ENCODE results near the gene FNDC11.

The FNDC11 gene

DNA sequence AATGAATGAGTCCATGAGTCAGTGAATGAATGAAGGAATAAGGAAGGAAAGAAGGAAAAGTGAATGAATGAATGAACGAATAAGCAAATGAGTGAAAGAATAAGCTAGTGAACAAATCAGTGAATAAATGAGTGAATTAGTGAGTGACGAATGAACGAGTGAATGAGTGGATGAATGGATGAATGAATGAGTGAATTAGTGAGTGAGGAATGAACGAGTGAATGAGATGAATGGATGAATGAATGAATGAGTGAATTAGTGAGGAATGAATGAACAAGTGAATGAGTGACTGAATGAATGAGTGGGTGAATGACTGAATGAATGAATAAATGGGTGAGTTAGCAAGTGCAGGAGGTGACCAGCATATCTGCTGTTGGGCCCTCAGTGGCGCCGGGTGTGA is 10.2 kb upstream of the FNDC11 start:
- no peak overlapping the region for H3K4me2 ChIP-seq (ENCODE audit: low read length)
- no peaks in the 10 kb centered on the region for H3K36me3 ChIP-seq (ENCODE audit: insufficient read depth, low read length)
- H3K4me1 ChIP-seq (ENCODE audit: control insufficient read depth, insufficient read depth, low read length) = peaks cover 9% of the 10 kb centered on the region
- H3K27me3 ChIP-seq (ENCODE audit: control insufficient read depth, insufficient read depth, low read length) = peaks cover 39% of the 10 kb centered on the region
- H3K9me3 ChIP-seq (replicated peaks; ENCODE audit: low read length) = no peaks in the 10 kb centered on the region
- no peak overlapping the region for H3K4me3 ChIP-seq (ENCODE audit: low read length)
- H3K9ac ChIP-seq (ENCODE audit: low read depth, low read length) = no peak overlapping the region

DNA sequence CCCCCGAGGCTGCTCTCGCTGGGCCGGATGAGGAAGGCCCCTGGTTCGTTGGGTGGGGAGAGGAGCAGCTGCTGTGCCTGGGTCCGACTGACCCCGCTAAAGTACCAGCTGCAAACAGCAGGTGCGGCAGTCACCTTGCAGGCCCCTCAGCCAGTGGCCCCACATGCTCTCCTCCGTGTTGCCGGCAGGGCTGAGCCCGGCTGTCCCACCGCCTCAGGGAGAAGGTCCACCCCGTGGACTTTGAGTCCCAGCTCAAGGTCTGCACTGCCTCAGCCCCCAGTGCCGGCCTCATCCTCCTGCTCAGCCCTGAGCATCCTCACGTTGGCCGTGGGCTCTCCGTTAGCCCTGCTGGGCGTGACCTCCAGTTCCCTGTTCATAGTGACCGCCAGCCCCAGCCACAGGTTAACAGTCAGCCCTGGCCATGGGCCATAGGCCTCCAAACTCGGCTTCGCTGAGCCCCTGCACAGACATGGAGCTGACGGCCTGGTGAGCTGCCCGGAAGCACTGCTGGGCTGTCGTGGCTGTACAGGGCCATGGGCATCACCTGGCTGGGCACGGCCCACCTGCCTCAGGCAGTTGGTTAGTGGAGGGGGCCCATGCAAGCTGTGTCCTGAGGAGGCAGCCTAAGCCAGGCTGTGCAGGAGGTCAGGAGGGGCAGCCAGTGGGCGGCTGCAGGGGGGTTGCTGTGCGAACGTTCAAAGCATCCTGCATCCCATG is 9.6 kb upstream of the FNDC11 start:
- no peaks in the 10 kb centered on the region for H3K36me3 ChIP-seq (ENCODE audit: insufficient read depth, low read length)
- H3K9ac ChIP-seq (ENCODE audit: low read depth, low read length) = no peak overlapping the region
- H3K4me1 ChIP-seq (ENCODE audit: control insufficient read depth, insufficient read depth, low read length) = peaks cover 9% of the 10 kb centered on the region
- H3K4me3 ChIP-seq (ENCODE audit: low read length) = no peak overlapping the region
- H3K27me3 ChIP-seq (ENCODE audit: control insufficient read depth, insufficient read depth, low read length) = peaks cover 41% of the 10 kb centered on the region
- H3K4me2 ChIP-seq (ENCODE audit: low read length) = no peak overlapping the region
- no peaks in the 10 kb centered on the region for H3K9me3 ChIP-seq (replicated peaks; ENCODE audit: low read length)

DNA sequence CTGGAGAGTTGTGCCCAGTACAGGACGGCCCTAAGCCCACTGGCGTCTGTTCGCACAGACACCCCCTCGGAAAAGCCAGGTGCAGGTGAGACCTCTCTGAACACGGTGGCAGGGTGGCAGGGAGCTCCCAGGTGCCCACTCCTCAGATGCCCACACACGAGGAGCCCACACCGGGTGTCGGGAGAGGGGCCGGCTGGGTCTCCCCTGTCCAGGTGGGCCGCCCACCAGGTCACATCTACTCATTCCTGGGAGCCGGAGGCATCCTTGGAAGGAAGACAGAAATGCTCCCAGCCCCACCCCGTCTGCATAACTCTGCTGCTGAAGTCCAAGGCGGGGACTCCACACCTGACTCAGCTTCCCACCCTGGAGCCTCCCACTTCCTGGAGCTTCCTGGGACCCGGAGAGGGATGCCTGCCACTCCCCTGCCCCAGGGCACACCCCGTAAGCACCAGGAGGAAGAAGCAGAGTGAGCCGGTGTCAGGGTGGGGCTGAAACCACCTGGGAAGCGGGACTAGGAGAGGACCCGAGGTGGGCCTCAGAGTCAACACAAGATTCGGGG is 8.9 kb upstream of the FNDC11 start:
- H3K36me3 ChIP-seq (ENCODE audit: insufficient read depth, low read length) = no peaks in the 10 kb centered on the region
- H3K4me2 ChIP-seq (ENCODE audit: low read length) = no peak overlapping the region
- no peak overlapping the region for H3K4me3 ChIP-seq (ENCODE audit: low read length)
- H3K9ac ChIP-seq (ENCODE audit: low read depth, low read length) = no peak overlapping the region
- no peaks in the 10 kb centered on the region for H3K9me3 ChIP-seq (replicated peaks; ENCODE audit: low read length)
- H3K4me1 ChIP-seq (ENCODE audit: control insufficient read depth, insufficient read depth, low read length) = peaks cover 9% of the 10 kb centered on the region
- H3K27me3 ChIP-seq (ENCODE audit: control insufficient read depth, insufficient read depth, low read length) = peaks cover 48% of the 10 kb centered on the region

GRCh38 chr20:63545814-63546213 is 8.1 kb upstream of the FNDC11 start:
- Histone ChIP-seq H3K4me2 (ENCODE audit: low read length) (no peak overlapping the region), H3K9ac (ENCODE audit: low read depth, low read length) (no peak overlapping the region), H3K4me1 (ENCODE audit: control insufficient read depth, insufficient read depth, low read length) (peaks cover 3% of the 10 kb centered on the region), H3K4me3 (ENCODE audit: low read length) (no peak overlapping the region), H3K27me3 (ENCODE audit: control insufficient read depth, insufficient read depth, low read length) (peaks cover 49% of the 10 kb centered on the region), H3K36me3 (ENCODE audit: insufficient read depth, low read length) (no peaks in the 10 kb centered on the region), H3K9me3 (replicated peaks; ENCODE audit: low read length) (no peaks in the 10 kb centered on the region)

DNA sequence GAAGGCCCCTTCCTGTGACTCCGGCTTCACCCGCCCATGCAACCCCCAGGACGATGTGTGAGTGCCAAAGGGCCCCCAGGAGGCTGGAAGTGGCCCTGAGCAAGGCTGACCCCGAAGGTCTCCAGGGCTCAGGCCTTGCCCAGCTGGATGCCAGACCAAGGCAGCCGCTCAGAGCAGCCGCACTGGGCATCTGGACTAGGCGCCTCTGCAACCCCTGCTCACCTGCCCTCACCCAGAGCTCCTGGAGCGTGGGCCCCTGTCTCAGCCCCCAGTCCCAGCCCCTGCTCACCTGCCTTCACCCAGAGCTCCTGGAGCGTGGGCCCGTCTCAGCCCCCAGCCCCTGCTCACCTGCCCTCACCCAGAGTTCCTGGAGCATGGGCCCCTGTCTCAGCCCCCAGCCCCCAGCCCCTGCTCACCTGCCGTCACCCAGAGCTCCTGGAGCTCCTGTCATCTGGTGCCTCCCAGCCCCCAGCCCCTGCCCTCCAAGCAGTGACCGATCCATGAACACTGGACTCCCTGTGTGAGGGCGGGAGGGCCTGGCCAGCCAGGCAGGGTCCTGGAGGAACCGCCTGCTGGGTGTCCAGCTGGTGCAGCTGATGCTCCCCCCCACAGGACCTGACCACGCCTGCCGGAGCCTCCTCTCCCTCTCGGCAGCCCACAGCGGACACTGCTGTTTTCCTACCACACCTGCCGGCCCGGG is 7.6 kb upstream of the FNDC11 start:
- Histone ChIP-seq H3K4me3 (ENCODE audit: low read length) (no peak overlapping the region), H3K4me1 (ENCODE audit: control insufficient read depth, insufficient read depth, low read length) (peaks cover 3% of the 10 kb centered on the region), H3K9me3 (replicated peaks; ENCODE audit: low read length) (no peaks in the 10 kb centered on the region), H3K9ac (ENCODE audit: low read depth, low read length) (no peak overlapping the region), H3K36me3 (ENCODE audit: insufficient read depth, low read length) (no peaks in the 10 kb centered on the region), H3K4me2 (ENCODE audit: low read length) (no peak overlapping the region), H3K27me3 (ENCODE audit: control insufficient read depth, insufficient read depth, low read length) (peaks cover 53% of the 10 kb centered on the region)

DNA sequence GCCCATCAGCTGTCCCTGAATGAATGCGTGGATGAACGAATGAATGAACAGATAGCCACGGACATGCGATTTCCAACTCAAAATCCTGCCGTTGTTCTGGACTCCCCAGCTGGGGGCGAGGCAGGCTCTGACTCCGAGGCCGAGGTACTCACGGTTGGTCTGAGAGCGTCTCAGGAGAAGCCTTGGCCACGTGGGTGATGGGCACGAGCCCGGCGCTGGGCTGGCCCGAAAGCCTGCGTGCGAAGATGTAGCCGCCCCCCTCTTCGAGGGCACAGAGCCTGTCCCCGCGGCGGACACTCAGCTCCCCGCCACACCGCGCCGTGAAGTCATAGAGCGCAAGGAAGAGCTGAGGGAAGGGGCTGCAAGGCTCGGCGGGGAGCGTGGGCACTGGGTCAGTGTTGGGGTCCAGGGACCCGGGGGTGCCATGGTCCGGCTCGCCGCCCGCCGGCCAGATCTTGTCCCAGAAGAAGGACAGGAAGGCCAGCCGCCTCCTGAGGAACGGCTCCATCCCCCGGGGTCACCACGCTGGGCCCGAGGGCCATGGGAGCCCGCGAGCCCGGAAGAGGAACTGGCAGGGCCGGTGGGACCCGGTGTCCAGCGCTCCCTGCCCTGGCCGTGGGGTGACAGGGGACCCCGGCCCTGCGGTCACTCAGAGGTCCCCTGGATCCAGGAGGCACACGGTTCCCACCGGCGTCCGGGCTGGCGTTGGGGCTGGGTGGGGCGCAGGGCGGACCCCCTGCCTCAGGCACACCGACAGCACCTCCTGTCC is 6.8 kb upstream of the FNDC11 start:
- Histone ChIP-seq H3K36me3 (ENCODE audit: insufficient read depth, low read length) (no peaks in the 10 kb centered on the region), H3K9me3 (replicated peaks; ENCODE audit: low read length) (no peaks in the 10 kb centered on the region), H3K4me1 (ENCODE audit: control insufficient read depth, insufficient read depth, low read length) (peaks cover 3% of the 10 kb centered on the region), H3K4me2 (ENCODE audit: low read length) (no peak overlapping the region), H3K9ac (ENCODE audit: low read depth, low read length) (no peak overlapping the region), H3K4me3 (ENCODE audit: low read length) (no peak overlapping the region), H3K27me3 (ENCODE audit: control insufficient read depth, insufficient read depth, low read length) (peaks cover 53% of the 10 kb centered on the region)

DNA sequence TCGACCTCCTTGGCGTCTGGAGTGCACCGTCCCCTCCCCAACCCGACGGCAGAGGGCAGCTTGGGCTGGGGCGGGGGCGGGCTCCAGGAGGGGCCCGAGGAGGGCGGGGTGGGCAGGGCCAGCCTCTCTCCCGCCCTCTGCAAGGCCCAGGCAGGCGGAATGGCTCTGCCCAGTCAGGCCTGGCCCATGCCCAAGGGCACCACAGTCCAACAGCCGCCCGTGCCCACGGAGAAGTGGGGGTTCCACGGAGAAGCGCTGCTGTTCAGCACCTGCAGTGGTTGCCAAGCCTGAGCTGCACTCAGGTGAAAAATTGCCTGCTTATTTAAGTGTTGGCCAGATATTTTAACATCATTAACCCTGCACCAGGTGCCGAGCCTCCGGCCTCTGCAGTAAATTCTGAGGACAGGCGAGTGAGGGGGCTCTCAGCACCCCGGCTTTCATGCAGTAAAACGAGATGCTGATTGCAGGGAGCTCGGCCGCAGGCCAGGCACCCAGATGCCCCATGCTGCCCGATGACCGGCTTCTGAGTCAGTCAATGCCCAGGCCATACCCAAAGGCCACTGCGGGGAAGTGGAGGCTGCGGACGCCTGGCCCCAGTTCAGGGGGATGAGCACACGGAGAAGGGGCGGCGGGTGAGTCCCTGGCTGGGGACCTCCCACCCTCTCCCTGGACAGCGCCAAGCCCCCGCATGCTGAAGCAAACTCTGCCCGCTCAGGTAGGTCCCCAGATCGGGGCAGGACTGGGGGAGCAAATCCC is 6.1 kb upstream of the FNDC11 start, which contains the start of gene SRMS:
SRMS (minus strand) TSS at position 25 of the 756 bp plus-strand sequence. CDS start 286 bp downstream, outside the sequence.
- H3K9me3 ChIP-seq (replicated peaks; ENCODE audit: low read length) = no peaks in the 10 kb centered on the region
- peaks cover 3% of the 10 kb centered on the region for H3K4me1 ChIP-seq (ENCODE audit: control insufficient read depth, insufficient read depth, low read length)
- H3K4me3 ChIP-seq (ENCODE audit: low read length) = no peak within 1 kb of the TSS
- peaks cover 54% of the 10 kb centered on the region for H3K27me3 ChIP-seq (ENCODE audit: control insufficient read depth, insufficient read depth, low read length)
- no peak within 1 kb of the TSS for H3K9ac ChIP-seq (ENCODE audit: low read depth, low read length)
- no peaks in the 10 kb centered on the region for H3K36me3 ChIP-seq (ENCODE audit: insufficient read depth, low read length)
- H3K4me2 ChIP-seq (ENCODE audit: low read length) = no peak within 1 kb of the TSS

GRCh38 chr20:63548542-63548941 is 5.4 kb upstream of the FNDC11 start:
- Histone ChIP-seq H3K4me2 (ENCODE audit: low read length) (no peak overlapping the region), H3K36me3 (ENCODE audit: insufficient read depth, low read length) (no peaks in the 10 kb centered on the region), H3K9ac (ENCODE audit: low read depth, low read length) (no peak overlapping the region), H3K27me3 (ENCODE audit: control insufficient read depth, insufficient read depth, low read length) (peaks cover 56% of the 10 kb centered on the region), H3K9me3 (replicated peaks; ENCODE audit: low read length) (no peaks in the 10 kb centered on the region), H3K4me1 (ENCODE audit: control insufficient read depth, insufficient read depth, low read length) (peaks cover 3% of the 10 kb centered on the region), H3K4me3 (ENCODE audit: low read length) (no peak overlapping the region)

GRCh38 chr20:63549019-63549418 is 4.9 kb upstream of the FNDC11 start:
- no peak overlapping the region for H3K9ac ChIP-seq (ENCODE audit: low read depth, low read length)
- no peaks in the 10 kb centered on the region for H3K9me3 ChIP-seq (replicated peaks; ENCODE audit: low read length)
- H3K4me3 ChIP-seq (ENCODE audit: low read length) = no peak overlapping the region
- H3K4me2 ChIP-seq (ENCODE audit: low read length) = no peak overlapping the region
- peaks cover 52% of the 10 kb centered on the region for H3K27me3 ChIP-seq (ENCODE audit: control insufficient read depth, insufficient read depth, low read length)
- peaks cover 7% of the 10 kb centered on the region for H3K4me1 ChIP-seq (ENCODE audit: control insufficient read depth, insufficient read depth, low read length)
- no peaks in the 10 kb centered on the region for H3K36me3 ChIP-seq (ENCODE audit: insufficient read depth, low read length)

GRCh38 chr20:63549679-63550282 is 4.2 kb upstream of the FNDC11 start:
- H3K4me1 ChIP-seq (ENCODE audit: control insufficient read depth, insufficient read depth, low read length) = peaks cover 7% of the 10 kb centered on the region
- no peak overlapping the region for H3K4me2 ChIP-seq (ENCODE audit: low read length)
- no peak overlapping the region for H3K9ac ChIP-seq (ENCODE audit: low read depth, low read length)

More at GRCh38 chr20:63549679-63550282, 4.2 kb upstream of the FNDC11 start:
- no peaks in the 10 kb centered on the region for H3K36me3 ChIP-seq (ENCODE audit: insufficient read depth, low read length)
- peaks cover 47% of the 10 kb centered on the region for H3K27me3 ChIP-seq (ENCODE audit: control insufficient read depth, insufficient read depth, low read length)
- H3K4me3 ChIP-seq (ENCODE audit: low read length) = no peak overlapping the region
- no peaks in the 10 kb centered on the region for H3K9me3 ChIP-seq (replicated peaks; ENCODE audit: low read length)
